NCI-H526 (cell line): ENCODE data around the gene MRTFB.

ENCODE experiments used
- DNase-seq, 2 experiments: peaks; one replicate each; lab custom pipeline; 2025; lab: John Stamatoyannopoulos, UW

MRTFB gene

DNA sequence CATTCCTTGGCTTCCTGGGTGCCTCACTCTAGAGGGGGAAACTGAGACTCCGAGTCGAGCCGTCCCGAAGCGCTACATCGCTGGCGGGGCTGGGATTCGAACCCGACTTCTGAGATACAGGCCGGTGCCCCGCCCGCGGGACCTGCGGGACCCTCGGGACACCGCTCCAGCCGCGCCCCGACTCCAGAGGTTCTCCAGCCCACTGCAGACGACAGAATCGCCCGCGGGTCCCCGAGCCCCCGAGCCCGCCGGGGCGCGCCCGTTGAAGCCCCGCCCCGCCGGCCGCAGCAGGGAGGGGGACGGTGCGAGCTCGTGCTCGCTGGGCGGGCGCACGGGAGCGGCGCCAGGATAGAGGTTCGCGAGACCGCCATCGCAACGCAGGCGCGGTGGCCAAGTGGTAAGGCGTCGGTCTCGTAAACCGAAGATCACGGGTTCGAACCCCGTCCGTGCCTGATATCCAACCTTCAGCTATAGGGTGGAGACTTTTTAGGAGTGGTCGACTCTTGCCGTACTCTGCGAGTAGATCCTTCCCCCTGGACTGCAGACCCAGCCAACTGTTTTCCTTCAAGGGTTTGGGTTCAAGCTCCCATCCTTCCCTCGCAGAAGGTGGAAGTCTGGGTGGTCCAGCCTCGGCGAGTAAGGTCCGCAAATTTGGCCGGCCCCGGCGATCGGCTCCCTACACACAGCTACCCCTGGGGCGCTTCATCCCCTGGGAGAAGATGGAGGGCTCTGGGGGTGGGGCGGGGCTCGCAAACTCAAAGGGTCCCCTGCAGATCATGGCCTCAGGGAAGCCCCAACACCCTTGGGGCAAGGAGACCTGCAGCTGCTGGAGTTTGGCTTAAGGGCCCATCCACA is 214.6 kb downstream of the MRTFB start:
- peak; percentile 88 to 94 for DNase-seq

- DNase-seq, result peak in 1 of 2 experiments; percentile 67
These were observed 215.5 kb downstream of the MRTFB start for GRCh38 chr16:14286368-14287230.

- DNase-seq, result peak in 1 of 2 experiments; percentile 49
These were observed 218.7 kb downstream of the MRTFB start for GRCh38 chr16:14289692-14290340.

- DNase-seq, result no peak
These were observed 220.2 kb downstream of the MRTFB start for GRCh38 chr16:14291286-14291685.

- DNase-seq, result no peak
These were observed 221.1 kb downstream of the MRTFB start for GRCh38 chr16:14292051-14292825.

- DNase-seq, result no peak
These were observed 225.5 kb downstream of the MRTFB start for GRCh38 chr16:14296663-14297062.

DNA sequence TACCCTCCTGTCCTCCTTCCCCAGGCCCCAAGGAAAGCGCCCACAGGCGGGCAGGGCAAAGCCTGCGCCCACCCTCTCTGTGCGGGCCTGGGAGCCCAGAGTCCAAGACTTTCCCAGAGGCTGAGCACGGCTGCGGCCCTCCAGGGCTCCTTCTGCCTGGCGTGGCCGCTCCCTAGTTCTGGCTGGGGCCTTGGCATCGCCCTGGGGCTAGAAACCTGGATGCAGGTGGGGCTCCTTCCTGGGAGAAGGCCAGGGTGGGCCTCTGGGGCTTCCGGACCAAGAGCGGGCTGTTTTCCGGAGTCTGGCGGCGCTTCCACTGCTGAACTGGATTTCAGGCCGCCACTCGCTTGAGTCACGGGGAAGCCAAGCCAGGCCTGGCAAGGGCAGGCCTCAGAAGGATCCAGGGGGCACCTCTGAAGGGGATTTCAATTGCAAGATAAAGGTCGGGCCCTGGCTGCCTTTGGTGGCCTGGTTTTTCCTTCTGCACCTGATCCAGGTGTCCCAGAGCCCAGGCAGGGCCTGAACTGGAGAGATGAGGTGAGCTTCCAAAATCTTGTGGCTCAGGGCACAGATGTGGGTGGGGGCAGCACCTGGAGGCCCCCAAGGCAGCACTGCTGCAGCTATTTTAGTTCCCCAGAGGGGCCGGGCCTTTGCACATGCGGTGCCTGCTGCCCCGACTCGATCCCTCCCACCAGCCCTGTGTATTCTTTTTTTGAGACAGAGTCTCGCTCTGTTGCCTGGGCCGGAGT is 227.4 kb downstream of the MRTFB start:
- DNase-seq, result no peak

GRCh38 chr16:14300705-14301168 is 229.6 kb downstream of the MRTFB start:
- DNase-seq, result peak; percentile 63 to 84

- DNase-seq, result peak in 1 of 2 experiments; percentile 56
These were observed 230.3 kb downstream of the MRTFB start for GRCh38 chr16:14301169-14302030.

DNA sequence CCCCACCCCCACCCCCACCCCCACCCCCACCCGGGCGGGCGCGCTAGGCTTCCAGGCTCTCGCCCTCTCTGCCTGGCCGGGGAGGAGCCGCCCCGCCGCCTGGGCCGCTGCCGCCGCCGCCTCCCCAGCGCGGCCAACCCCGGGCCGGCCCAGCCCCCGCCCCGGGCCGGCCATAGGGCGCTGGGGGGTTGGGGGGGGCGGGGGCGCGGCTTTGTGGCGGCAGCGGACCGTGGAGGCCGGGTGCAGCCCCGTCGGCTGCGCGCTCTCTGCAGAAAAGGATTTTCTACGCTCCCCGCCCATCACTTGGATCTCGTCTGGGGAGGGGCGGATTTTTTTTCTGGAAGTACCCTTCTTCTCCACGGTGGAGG is 230.9 kb downstream of the MRTFB start:
- DNase-seq, result peak in 1 of 2 experiments; percentile 80

GRCh38 chr16:14302399-14303181 is 231.5 kb downstream of the MRTFB start:
- DNase-seq, result peak in 1 of 2 experiments; percentile 73

GRCh38 chr16:14303182-14303618 is 232.1 kb downstream of the MRTFB start:
- no peak for DNase-seq

DNA sequence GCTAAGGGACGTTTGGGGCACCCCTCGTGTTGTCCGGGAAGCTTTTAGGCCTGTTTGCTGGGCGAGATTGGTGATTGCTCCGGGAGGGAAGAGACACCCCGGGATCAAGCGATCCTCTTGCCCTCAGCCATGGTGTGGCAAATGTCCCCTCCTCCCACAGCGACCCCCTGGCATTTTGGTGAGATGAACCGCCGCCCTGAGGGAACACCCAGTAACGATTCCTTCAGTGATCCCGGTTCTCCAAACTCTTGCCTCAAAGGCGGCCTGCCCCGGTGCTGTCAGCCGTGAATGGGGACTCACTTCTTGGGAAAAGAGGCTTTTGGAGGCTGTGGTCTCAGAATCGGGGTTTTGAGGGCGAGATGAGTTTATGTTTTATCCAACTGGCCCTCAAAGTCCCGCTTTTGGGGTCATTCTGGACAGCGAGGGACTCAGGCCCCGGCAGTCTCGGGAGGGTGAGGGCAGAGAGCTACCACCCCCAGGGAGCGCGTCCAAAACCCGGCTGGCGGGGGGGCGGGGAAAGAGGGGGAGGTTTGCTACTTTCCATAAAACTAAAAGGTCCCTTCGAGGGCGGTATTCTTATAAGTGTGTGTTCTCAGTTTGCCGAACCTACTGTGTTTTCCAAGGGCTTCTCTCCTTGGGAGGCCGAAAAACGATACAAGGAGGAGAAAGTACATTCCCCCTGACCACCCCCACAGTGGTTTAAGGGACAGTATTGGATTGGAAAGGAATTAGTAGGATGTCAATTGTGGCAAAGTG is 232.7 kb downstream of the MRTFB start:
- DNase-seq, result no peak

DNA sequence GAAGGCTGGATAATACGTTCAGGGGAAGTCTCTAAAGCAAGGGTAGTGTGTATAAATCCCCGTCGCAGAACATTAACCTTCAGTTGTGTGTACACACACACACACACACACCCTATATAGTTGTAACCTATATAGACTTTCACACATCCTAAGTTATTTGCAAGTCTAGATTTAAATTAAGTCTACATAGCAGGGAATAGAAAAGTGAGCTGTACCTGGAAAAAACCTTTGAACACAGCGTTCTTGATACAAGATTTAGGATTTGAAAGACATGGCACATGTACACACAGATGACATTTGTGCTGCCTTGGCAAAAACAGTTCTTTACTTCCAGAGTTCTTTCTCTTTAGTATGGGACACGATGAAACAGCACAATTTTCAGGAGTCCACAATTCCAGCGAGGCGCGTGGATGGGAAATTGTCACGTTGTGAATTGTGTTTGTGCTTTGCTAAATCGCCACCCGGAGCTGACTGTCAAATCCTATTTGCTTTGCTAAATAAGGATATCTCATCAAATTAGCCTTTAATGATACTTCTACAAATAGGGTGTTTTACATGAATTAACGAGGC is 233.9 kb downstream of the MRTFB start:
- peak in 1 of 2 experiments; percentile 26 for DNase-seq

- no peak for DNase-seq
These were observed 235.5 kb downstream of the MRTFB start for GRCh38 chr16:14306485-14307058.

GRCh38 chr16:14307059-14307526 is 236.0 kb downstream of the MRTFB start:
- no peak for DNase-seq
